IMR-90 (cell line): ENCODE measurements around the gene FITM1. TPM values are rescaled to one million over a fixed set of nuclear protein-coding genes. Genes with fewer than 3 reads are reported as not detected.

ENCODE experiments used
- ATAC-seq: fragments of 200-7000 bp; cut with Tn5 transposase; 2 replicates; pipeline ENCODE4 v1.9.1; 2020; ENCODE audit warnings: low read depth, mild to moderate bottlenecking, moderate library complexity
- BruUV-seq: library from RNA; stranded (reverse); fragments of 400-500 nt; replicated peaks from 2 replicates; lab custom pipeline; 2021; lab: Mats Ljungman, UMichigan
- CTCF ChIA-PET: fragments of 300-600 bp; formaldehyde crosslinking; extraction: SDS; loops from one replicate; lab custom pipeline; 2021; ENCODE audit warnings: antibody characterized with exemption; lab: Yijun Ruan, JAX
- POLR2A ChIA-PET: fragments of 300-600 bp; sonication (Branson Sonifier 250); formaldehyde crosslinking; loops from one replicate; lab custom pipeline; 2022; ENCODE audit warnings: antibody characterized with exemption; ENCODE audit not compliant: unreplicated experiment; lab: Charles Lee
- DNase-seq: peaks from one replicate; pipeline ENCODE4 v3.0.0; 2013
- H2AFZ ChIP-seq: replicated peaks from 2 replicates; pipeline ENCODE3; 2013; ENCODE audit warnings: low read length, mild to moderate bottlenecking; ENCODE audit not compliant: poor library complexity
- H2AK5ac ChIP-seq: 2 replicates; pipeline ENCODE4 v1.6.1; 2013; ENCODE audit warnings: low read depth, low read length, inconsistent platforms
- H2AK9ac ChIP-seq: replicated peaks from 2 replicates; pipeline ENCODE3; 2013; ENCODE audit warnings: mild to moderate bottlenecking, low read depth, low read length, moderate library complexity; ENCODE audit not compliant: poor library complexity
- H2BK120ac ChIP-seq: 2 replicates; pipeline ENCODE4 v1.6.1; 2013; ENCODE audit warnings: low read depth, low read length, inconsistent platforms
- H2BK15ac ChIP-seq: 3 replicates; pipeline ENCODE4 v1.6.1; 2013; ENCODE audit warnings: low read depth, low read length, inconsistent platforms
- H2BK20ac ChIP-seq: 2 replicates; pipeline ENCODE4 v1.6.1; 2013; ENCODE audit warnings: low read depth, mild to moderate bottlenecking, inconsistent platforms, low read length, moderate library complexity
- H2BK5ac ChIP-seq: 2 replicates; pipeline ENCODE4 v1.6.1; 2013; ENCODE audit warnings: mild to moderate bottlenecking, low read depth, low read length, inconsistent platforms; ENCODE audit not compliant: poor library complexity, severe bottlenecking
- H3K14ac ChIP-seq: replicated peaks from 2 replicates; pipeline ENCODE4 v1.6.1; 2013; ENCODE audit warnings: low read depth, low read length, inconsistent platforms
- H3K18ac ChIP-seq: 2 replicates; pipeline ENCODE4 v1.6.1; 2013; ENCODE audit warnings: low read depth, low read length, control low read depth
- H3K23ac ChIP-seq: 2 replicates; pipeline ENCODE4 v1.6.1; 2013; ENCODE audit warnings: low read depth, low read length, inconsistent platforms
- H3K27ac ChIP-seq: 2 replicates; pipeline ENCODE4 v1.5.1; 2013; ENCODE audit warnings: mild to moderate bottlenecking, control low read depth, low read length; ENCODE audit not compliant: insufficient read depth
- H3K27me3 ChIP-seq: 2 replicates; pipeline ENCODE4 v1.6.1; 2013; ENCODE audit warnings: low read length; ENCODE audit not compliant: control insufficient read depth, insufficient read depth
- H3K36me3 ChIP-seq: 2 replicates; pipeline ENCODE4 v1.6.1; 2013; ENCODE audit warnings: low read length, mixed read lengths; ENCODE audit not compliant: control insufficient read depth, insufficient read depth
- H3K4ac ChIP-seq: 2 replicates; pipeline ENCODE4 v1.6.1; 2013; ENCODE audit warnings: low read depth, low read length, inconsistent platforms
- H3K4me1 ChIP-seq: 2 replicates; pipeline ENCODE4 v1.6.1; 2013; ENCODE audit warnings: low read length, mixed read lengths; ENCODE audit not compliant: control insufficient read depth, insufficient read depth
- H3K4me2 ChIP-seq: 2 replicates; pipeline ENCODE4 v1.6.1; 2013; ENCODE audit warnings: low read depth, mild to moderate bottlenecking, control low read depth, low read length, moderate library complexity
- H3K4me3 ChIP-seq: 2 replicates; pipeline ENCODE4 v1.5.1; 2013; ENCODE audit warnings: low read depth, mild to moderate bottlenecking, control low read depth, low read length, moderate library complexity; ENCODE audit not compliant: insufficient read depth
- H3K56ac ChIP-seq: 2 replicates; pipeline ENCODE4 v1.6.1; 2013; ENCODE audit warnings: low read length, inconsistent platforms; ENCODE audit not compliant: insufficient read depth; ENCODE audit errors: extremely low read depth
- H3K79me1 ChIP-seq, 2 experiments: 2 replicates each; pipeline ENCODE4 v1.6.1; 2013; ENCODE audit warnings: low read length in 2 of 2, inconsistent platforms in 1 of 2, low read depth in 1 of 2
- H3K9ac ChIP-seq: 2 replicates; pipeline ENCODE4 v1.6.1; 2013; ENCODE audit warnings: low read depth, low read length, control low read depth
- H3K9me1 ChIP-seq: 2 replicates; pipeline ENCODE4 v1.6.1; 2013; ENCODE audit warnings: low read length, inconsistent platforms; ENCODE audit not compliant: insufficient read depth
- H3K9me3 ChIP-seq: 2 replicates; pipeline ENCODE4 v1.6.1; 2013; ENCODE audit warnings: low read length; ENCODE audit not compliant: control insufficient read depth, insufficient read depth
- H4K20me1 ChIP-seq: 2 replicates; pipeline ENCODE4 v1.6.1; 2013; ENCODE audit warnings: low read length, inconsistent platforms; ENCODE audit not compliant: insufficient read depth
- H4K5ac ChIP-seq: 2 replicates; pipeline ENCODE4 v1.6.1; 2013; ENCODE audit warnings: mild to moderate bottlenecking, low read depth, low read length, control low read depth
- H4K8ac ChIP-seq, 2 experiments: 2 replicates each; pipeline ENCODE4 v1.6.1; 2013; ENCODE audit warnings: low read depth in 2 of 2, low read length in 2 of 2, control low read depth in 1 of 2, inconsistent platforms in 1 of 2
- H4K91ac ChIP-seq: 2 replicates; pipeline ENCODE4 v1.6.1; 2013; ENCODE audit warnings: low read depth, low read length, inconsistent platforms; ENCODE audit not compliant: insufficient read depth
- BHLHE40 ChIP-seq: fragments of 150-350 bp; IDR thresholded peaks from 2 replicates; pipeline ENCODE4 v1.6.1; 2016; ENCODE audit warnings: mild to moderate bottlenecking, low read depth, low read length
- CEBPB ChIP-seq: IDR thresholded peaks from 2 replicates; pipeline ENCODE4 v1.6.1; 2012; ENCODE audit warnings: low read depth, low read length, improper control_type of control experiment
- CHD1 ChIP-seq: IDR thresholded peaks from 2 replicates; pipeline ENCODE4 v1.6.1; 2012; ENCODE audit warnings: low read depth, low read length, improper control_type of control experiment
- CTCF ChIP-seq: conservative IDR thresholded peaks from 2 replicates; pipeline ENCODE4 v1.5.1; 2012; ENCODE audit warnings: mild to moderate bottlenecking, low read depth, low read length, improper control_type of control experiment
- ELK1 ChIP-seq: fragments of 150-350 bp; IDR thresholded peaks from 2 replicates; pipeline ENCODE4 v1.6.1; 2016; ENCODE audit warnings: low read depth, mild to moderate bottlenecking, low read length, moderate library complexity, borderline replicate concordance
- FOS ChIP-seq: fragments of 150-350 bp; IDR thresholded peaks from 2 replicates; pipeline ENCODE4 v1.6.1; 2016; ENCODE audit warnings: low read depth, low read length
- MAFK ChIP-seq: IDR thresholded peaks from 2 replicates; pipeline ENCODE4 v1.6.1; 2012; ENCODE audit warnings: low read depth, low read length, improper control_type of control experiment
- MAZ ChIP-seq: IDR thresholded peaks from 2 replicates; pipeline ENCODE4 v1.6.1; 2012; ENCODE audit warnings: low read depth, mild to moderate bottlenecking, low read length, improper control_type of control experiment, moderate library complexity, borderline replicate concordance
- MXI1 ChIP-seq: IDR thresholded peaks from 2 replicates; pipeline ENCODE4 v1.6.1; 2012; ENCODE audit warnings: low read depth, mild to moderate bottlenecking, low read length, moderate library complexity, borderline replicate concordance
- NFE2L2 ChIP-seq: fragments of 150-350 bp; IDR thresholded peaks from 2 replicates; pipeline ENCODE4 v1.6.1; 2016; ENCODE audit warnings: low read depth, mild to moderate bottlenecking, low read length
- POLR2A ChIP-seq: IDR thresholded peaks from 2 replicates; pipeline ENCODE4 v1.6.1; 2012; ENCODE audit warnings: mild to moderate bottlenecking, low read depth, low read length
- RAD21 ChIP-seq: IDR thresholded peaks from 2 replicates; pipeline ENCODE4 v1.6.1; 2012; ENCODE audit warnings: low read length, improper control_type of control experiment
- RCOR1 ChIP-seq: IDR thresholded peaks from 2 replicates; pipeline ENCODE4 v1.6.1; 2012; ENCODE audit warnings: mild to moderate bottlenecking, low read length, improper control_type of control experiment; ENCODE audit not compliant: insufficient replicate concordance
- RFX5 ChIP-seq: IDR thresholded peaks from 2 replicates; pipeline ENCODE4 v1.8.0; 2012; ENCODE audit warnings: low read depth, mild to moderate bottlenecking, low read length, moderate library complexity
- SMC3 ChIP-seq: fragments of 150-350 bp; IDR thresholded peaks from 2 replicates; pipeline ENCODE4 v1.6.1; 2016; ENCODE audit warnings: low read depth, mild to moderate bottlenecking, antibody characterized with exemption, low read length, moderate library complexity
- WGBS, 2 experiments: methylation state at CpG; one replicate each; pipeline versions ENCODE4 v1.1.5 to v1.1.7; 2013; ENCODE audit warnings: missing lambda C conversion rate in 2 of 2; ENCODE audit not compliant: insufficient read length in 1 of 2; ENCODE audit errors: extremely low coverage in 2 of 2; 5-methylcytosine and 5-hydroxymethylcytosine counted together
- dilution Hi-C: fragments of 300-500 bp; cut with HindIII; formaldehyde crosslinking; loops from one replicate; pipeline ENCODE4 v1.14.3; 2018; ENCODE audit warnings: low sequenced_read_pairs; ENCODE audit not compliant: unreplicated experiment
- in situ Hi-C: fragments of 300-500 bp; cut with MboI; formaldehyde crosslinking; loops from 3 replicates; pipeline ENCODE4 v1.14.3; 2019; ENCODE audit warnings: low sequenced_read_pairs, inconsistent platforms, mixed read lengths
- intact Hi-C: fragments of 100-400 bp; cut with micrococcal nuclease; formaldehyde crosslinking; loops from 2 replicates; pipeline ENCODE4 v1.10.0; 2022
- polyA plus RNA-seq, 3 experiments: library from polyadenylated mRNA; depleted of rRNA; stranded (reverse); fragments of >200 nt; gene quantifications; 2 replicates each; pipeline ENCODE4 v1.2.3, GENCODE V29; 2012; ENCODE audit warnings: low replicate concordance in 1 of 3
- total RNA-seq: library from RNA; depleted of rRNA; stranded (reverse); fragments of >200 nt; gene quantifications from 2 replicates; pipeline ENCODE4 v1.2.3, GENCODE V29; 2012
- TF ChIP-seq, protein P1 (sequence below): fragments of 150-350 bp; IDR thresholded peaks from 2 replicates; pipeline ENCODE4 v1.6.1; 2017; ENCODE audit warnings: mild to moderate bottlenecking, antibody characterized with exemption, low read length, low read depth

Gene FITM1
- total and polyA plus RNA-seq, 2 of the 4 experiments (the other 2 are of a cell fraction) = not detected

DNA sequence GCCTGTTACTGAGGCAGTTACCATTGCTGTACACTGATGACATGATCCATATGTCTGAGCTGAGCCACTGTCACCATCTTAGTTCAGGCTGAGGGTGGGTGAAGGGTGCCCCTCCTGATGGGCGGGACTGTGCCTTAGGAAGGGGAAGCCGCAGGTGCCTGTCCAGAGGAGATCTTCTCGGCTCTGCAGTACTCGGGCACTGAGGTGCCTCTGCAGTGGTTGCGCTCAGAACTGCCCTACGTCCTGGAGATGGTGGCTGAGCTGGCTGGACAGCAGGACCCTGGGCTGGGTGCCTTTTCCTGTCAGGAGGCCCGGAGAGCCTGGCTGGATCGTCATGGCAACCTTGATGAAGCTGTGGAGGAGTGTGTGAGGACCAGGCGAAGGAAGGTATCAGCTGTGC, 20.5 kb downstream of the FITM1 start:
- peaks cover 52% of the 10 kb centered on the region for H3K36me3 ChIP-seq
- H3K14ac ChIP-seq = no peak overlapping the region
- H3K4me3 ChIP-seq = no peak overlapping the region
- TF ChIP-seq RAD21 (no peak), SMC3 (no peak), RCOR1 (no peak), NFE2L2 (no peak), CEBPB (no peak), MAZ (no peak), MAFK (no peak), POLR2A (no peak), ELK1 (no peak), CTCF (no peak), BHLHE40 (no peak), FOS (no peak), CHD1 (no peak), MXI1 (no peak), RFX5 (no peak)
- TF ChIP-seq, protein P1, sequence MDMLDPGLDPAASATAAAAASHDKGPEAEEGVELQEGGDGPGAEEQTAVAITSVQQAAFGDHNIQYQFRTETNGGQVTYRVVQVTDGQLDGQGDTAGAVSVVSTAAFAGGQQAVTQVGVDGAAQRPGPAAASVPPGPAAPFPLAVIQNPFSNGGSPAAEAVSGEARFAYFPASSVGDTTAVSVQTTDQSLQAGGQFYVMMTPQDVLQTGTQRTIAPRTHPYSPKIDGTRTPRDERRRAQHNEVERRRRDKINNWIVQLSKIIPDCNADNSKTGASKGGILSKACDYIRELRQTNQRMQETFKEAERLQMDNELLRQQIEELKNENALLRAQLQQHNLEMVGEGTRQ = no peak
- H3K9ac ChIP-seq = no peak overlapping the region
- dilution Hi-C loops (no loop called here), in situ Hi-C loops (no loop called here), intact Hi-C loops (no loop called here)
- no TSS peak for BruUV-seq
- no peak overlapping the region for H2BK15ac ChIP-seq
- no peak overlapping the region for H3K27ac ChIP-seq
- H2AK9ac ChIP-seq = no peak overlapping the region
- no peak overlapping the region for H3K56ac ChIP-seq
- no peak overlapping the region for H2BK20ac ChIP-seq
- no peak overlapping the region for H4K5ac ChIP-seq
- H3K4me2 ChIP-seq = no peak overlapping the region
- H2BK5ac ChIP-seq = no peak overlapping the region
- no peak overlapping the region for H2AFZ ChIP-seq
- no peak for DNase-seq
- no peaks in the 10 kb centered on the region for H3K9me1 ChIP-seq
- peaks cover 10% of the 10 kb centered on the region for H4K20me1 ChIP-seq
- peaks cover 21 to 44% of the 10 kb centered on the region in 2 experiments for H3K79me1 ChIP-seq
- WGBS, 2 experiments = 88% methylated on average over 4 of the region's 9 CpGs; no CpG with 5 or more reads in 1 of the 2 experiments
- ChIA-PET CTCF (interaction anchor here (4.3 kb wide), 1 partner anchor 10 kb away, joined by 14 read pairs; the partner anchor contains the start of gene IRF9), POLR2A (no interaction called here)
- H3K9me3 ChIP-seq = no peaks in the 10 kb centered on the region
- no peak overlapping the region for H3K4ac ChIP-seq
- peaks cover 3% of the 10 kb centered on the region for H3K4me1 ChIP-seq
- H3K23ac ChIP-seq = no peak overlapping the region
- no peak overlapping the region for H4K8ac ChIP-seq
- H3K18ac ChIP-seq = no peak overlapping the region
- H2BK120ac ChIP-seq = no peak overlapping the region
- ATAC-seq = no peak
- no peaks in the 10 kb centered on the region for H3K27me3 ChIP-seq
- no peak overlapping the region for H2AK5ac ChIP-seq
- no peak overlapping the region for H4K91ac ChIP-seq
